Activated CD4-positive, alpha-beta T cell treated with anti-CD3 and anti-CD28 coated beads, Interleukin-2, amount 10 ng/mL, durations not matched to agents 7 days and 5 days (primary cell): ENCODE results near the gene ACTR1A. TPM values are rescaled to one million over a fixed set of nuclear protein-coding genes. Genes with fewer than 3 reads are reported as not detected.

Experiments
- CTCF ChIA-PET: fragments of 350-600 bp; sonication (Branson Sonifier 250); formaldehyde crosslinking; loops from one replicate; lab custom pipeline; 2021; ENCODE audit warnings: antibody characterized with exemption; lab: Charles Lee
- POLR2A ChIA-PET: fragments of 350-600 bp; sonication (Branson Sonifier 250); formaldehyde crosslinking; loops from one replicate; lab custom pipeline; 2021; ENCODE audit warnings: antibody characterized with exemption; lab: Charles Lee
- DNase-seq: peaks from one replicate; pipeline ENCODE4 v3.0.0-alpha.2; 2020
- H3K27ac Mint-ChIP-seq: one replicate; pipeline ENCODE4 v1.8.0; 2021; ENCODE audit warnings: mild to moderate bottlenecking, moderate library complexity, mixed read lengths
- H3K27me3 Mint-ChIP-seq: one replicate; pipeline ENCODE4 v1.8.0; 2021; ENCODE audit warnings: mixed read lengths
- H3K36me3 Mint-ChIP-seq: one replicate; pipeline ENCODE4 v1.8.0; 2021; ENCODE audit warnings: low read depth, mixed read lengths
- H3K4me1 Mint-ChIP-seq: one replicate; pipeline ENCODE4 v1.8.0; 2021; ENCODE audit warnings: mixed read lengths
- H3K4me3 Mint-ChIP-seq: one replicate; pipeline ENCODE4 v1.8.0; 2021; ENCODE audit warnings: mild to moderate bottlenecking, moderate library complexity, mixed read lengths
- H3K9me3 Mint-ChIP-seq: one replicate; pipeline ENCODE4 v1.8.0; 2021; ENCODE audit warnings: mixed read lengths
- total RNA-seq, 2 experiments: library from RNA; stranded (reverse); gene quantifications; one replicate each; pipeline ENCODE4 v1.2.3, GENCODE V29; 2021

ACTR1A gene
- total RNA-seq, 2 experiments from 2014 or later: 76.1 to 84.5 TPM

GRCh38 chr10:102497545-102497944, 5.0 kb downstream of the ACTR1A start:
- CTCF ChIA-PET: interaction anchor here (0.6 to 2.0 kb wide), 5 partner anchors 18 to 178 kb away, joined by 3 to 7 read pairs (median 4); no protein-coding TSS in a partner anchor
- peaks cover 28% of the 10 kb centered on the region for H3K4me1 Mint-ChIP-seq
- DNase-seq: no peak

DNA sequence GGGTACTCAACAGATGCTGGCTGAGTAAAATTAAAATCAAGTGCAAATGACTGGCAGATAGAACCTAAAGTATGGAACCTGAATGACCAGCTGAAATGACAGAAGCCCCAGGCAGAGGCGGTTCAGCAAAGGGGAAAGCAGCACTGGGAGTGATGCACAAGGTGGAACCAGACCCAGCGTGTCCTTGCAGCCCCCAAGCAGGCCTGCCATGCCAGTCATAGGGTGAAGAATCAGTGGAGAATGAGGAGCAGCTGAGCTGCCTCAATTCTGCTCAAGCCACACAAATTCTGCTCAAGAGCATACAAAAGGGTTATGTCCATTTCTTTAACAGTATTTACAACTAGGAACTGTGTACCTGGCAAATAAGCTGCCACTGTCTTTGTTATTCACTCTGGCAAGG, 8.7 kb downstream of the ACTR1A start:
- H3K4me3 Mint-ChIP-seq: no peak overlapping the region
- no peaks in the 10 kb centered on the region for H3K27me3 Mint-ChIP-seq
- DNase-seq: no peak
- CTCF ChIA-PET: interaction anchor here (0.9 kb wide), 1 partner anchor 9 kb away, joined by 4 read pairs; no protein-coding TSS in a partner anchor
- no peaks in the 10 kb centered on the region for H3K9me3 Mint-ChIP-seq
- H3K4me1 Mint-ChIP-seq: peaks cover 14% of the 10 kb centered on the region
- no peak overlapping the region for H3K27ac Mint-ChIP-seq
- POLR2A ChIA-PET: no interaction called here
- peaks cover 13% of the 10 kb centered on the region for H3K36me3 Mint-ChIP-seq

More at GRCh38 chr10:102497545-102497944, 5.0 kb downstream of the ACTR1A start:
- Mint-ChIP-seq H3K27me3 (no peaks in the 10 kb centered on the region), H3K4me3 (no peak overlapping the region), H3K27ac (no peak overlapping the region), H3K36me3 (peaks cover 4% of the 10 kb centered on the region), H3K9me3 (no peaks in the 10 kb centered on the region)
- POLR2A ChIA-PET: no interaction called here

GRCh38 chr10:102492983-102493382, 9.5 kb downstream of the ACTR1A start:
- no peak overlapping the region for H3K4me3 Mint-ChIP-seq
- ChIA-PET POLR2A (no interaction called here), CTCF (interaction anchor here (1.3 kb wide), 1 partner anchor 20 kb away, joined by 3 read pairs; no protein-coding TSS in a partner anchor)
- no peak for DNase-seq
- H3K36me3 Mint-ChIP-seq: peaks cover 17% of the 10 kb centered on the region
- H3K9me3 Mint-ChIP-seq: no peaks in the 10 kb centered on the region
- no peaks in the 10 kb centered on the region for H3K27me3 Mint-ChIP-seq
- H3K27ac Mint-ChIP-seq: peak overlapping the region; percentile 57
- H3K4me1 Mint-ChIP-seq: peaks cover 11% of the 10 kb centered on the region

DNA sequence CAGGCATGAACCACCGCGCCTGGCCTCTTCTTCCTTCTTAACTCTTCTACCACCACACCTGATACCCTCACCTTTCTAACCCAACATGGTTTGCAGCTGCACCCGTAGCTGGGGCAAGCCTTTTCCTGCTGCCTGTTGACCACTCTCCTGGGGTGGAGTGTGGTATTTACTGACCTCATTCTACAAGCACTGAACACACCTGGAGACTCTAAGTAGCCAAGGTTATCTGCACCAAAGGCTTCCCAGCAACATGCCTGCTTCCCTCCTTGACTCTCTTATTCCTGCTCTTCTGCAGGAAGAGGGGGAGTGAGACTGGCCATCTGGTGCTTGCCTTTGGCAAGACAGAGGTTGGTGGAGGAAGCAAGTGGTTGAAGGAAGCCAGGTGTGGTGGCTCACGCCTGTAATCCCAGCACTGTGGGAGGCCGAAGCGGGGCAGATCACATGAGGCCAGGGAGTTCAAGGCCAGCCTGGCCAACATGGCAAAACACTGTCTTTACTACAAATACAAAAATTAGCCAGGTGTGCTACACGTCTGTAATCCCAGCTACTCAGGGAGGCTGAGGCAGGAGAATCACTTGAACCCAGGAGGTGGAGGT, 10.1 kb downstream of the ACTR1A start:
- no peak overlapping the region for H3K4me3 Mint-ChIP-seq
- H3K9me3 Mint-ChIP-seq: no peaks in the 10 kb centered on the region
- peak overlapping the region; percentile 57 for H3K27ac Mint-ChIP-seq
- DNase-seq: no peak
- H3K4me1 Mint-ChIP-seq: peaks cover 11% of the 10 kb centered on the region
- ChIA-PET CTCF (interaction anchor here (0.6 to 1.3 kb wide), 2 partner anchors 21 to 207 kb away, joined by 3 read pairs; no protein-coding TSS in a partner anchor), POLR2A (no interaction called here)
- H3K27me3 Mint-ChIP-seq: no peaks in the 10 kb centered on the region
- peaks cover 20% of the 10 kb centered on the region for H3K36me3 Mint-ChIP-seq

GRCh38 chr10:102491136-102491535, 11.4 kb downstream of the ACTR1A start:
- H3K27ac Mint-ChIP-seq: no peak overlapping the region
- H3K9me3 Mint-ChIP-seq: no peaks in the 10 kb centered on the region
- H3K36me3 Mint-ChIP-seq: peaks cover 23% of the 10 kb centered on the region
- no peak overlapping the region for H3K4me3 Mint-ChIP-seq
- ChIA-PET CTCF (interaction anchor here (1.9 kb wide), 1 partner anchor 12 kb away, joined by 4 read pairs; no protein-coding TSS in a partner anchor), POLR2A (no interaction called here)
- H3K4me1 Mint-ChIP-seq: peaks cover 9% of the 10 kb centered on the region
- H3K27me3 Mint-ChIP-seq: no peaks in the 10 kb centered on the region
- DNase-seq: no peak

- no peak for DNase-seq
- Mint-ChIP-seq H3K27ac (no peak overlapping the region), H3K9me3 (no peaks in the 10 kb centered on the region), H3K4me1 (no peaks in the 10 kb centered on the region), H3K4me3 (no peak overlapping the region), H3K27me3 (no peaks in the 10 kb centered on the region), H3K36me3 (peaks cover 53% of the 10 kb centered on the region)
- POLR2A ChIA-PET: no interaction called here
- CTCF ChIA-PET: interaction anchor here (0.7 to 1.1 kb wide), 3 partner anchors 16 to 88 kb away, joined by 3 read pairs; partner anchors contain the start of gene ACTR1A
These were observed 17.3 kb downstream of the ACTR1A start for GRCh38 chr10:102485093-102485784.

GRCh38 chr10:102484021-102484420, 18.5 kb downstream of the ACTR1A start:
- H3K27ac Mint-ChIP-seq: no peak overlapping the region
- ChIA-PET CTCF (interaction anchor here (1.3 kb wide), 1 partner anchor 17 kb away, joined by 3 read pairs; no protein-coding TSS in a partner anchor), POLR2A (no interaction called here)
- no peaks in the 10 kb centered on the region for H3K27me3 Mint-ChIP-seq
- no peaks in the 10 kb centered on the region for H3K9me3 Mint-ChIP-seq
- DNase-seq: no peak
- H3K4me3 Mint-ChIP-seq: no peak overlapping the region
- peaks cover 2% of the 10 kb centered on the region for H3K4me1 Mint-ChIP-seq
- peaks cover 57% of the 10 kb centered on the region for H3K36me3 Mint-ChIP-seq

- H3K27ac Mint-ChIP-seq: peak overlapping the region; percentile 46
- ChIA-PET POLR2A (no interaction called here), CTCF (interaction anchor here (1.2 to 3.6 kb wide), 9 partner anchors 20 to 214 kb away, joined by 3 to 13 read pairs (median 5); partner anchors contain the start of genes ACTR1A and SUFU)
- H3K4me1 Mint-ChIP-seq: peaks cover 10% of the 10 kb centered on the region
- H3K4me3 Mint-ChIP-seq: no peak overlapping the region
- H3K9me3 Mint-ChIP-seq: no peaks in the 10 kb centered on the region
- H3K27me3 Mint-ChIP-seq: no peaks in the 10 kb centered on the region
- no peak for DNase-seq
- H3K36me3 Mint-ChIP-seq: peaks cover 45% of the 10 kb centered on the region
These were observed 22.1 kb downstream of the ACTR1A start for GRCh38 chr10:102480396-102480795.

GRCh38 chr10:102479651-102480050, 22.9 kb downstream of the ACTR1A start:
- POLR2A ChIA-PET: no interaction called here
- peaks cover 10% of the 10 kb centered on the region for H3K4me1 Mint-ChIP-seq
- no peaks in the 10 kb centered on the region for H3K27me3 Mint-ChIP-seq
- H3K36me3 Mint-ChIP-seq: peaks cover 45% of the 10 kb centered on the region
- H3K9me3 Mint-ChIP-seq: no peaks in the 10 kb centered on the region
- H3K4me3 Mint-ChIP-seq: no peak overlapping the region
- CTCF ChIA-PET: interaction anchor here (0.6 to 3.6 kb wide), 21 partner anchors 12 to 258 kb away, joined by 3 to 15 read pairs (median 4); partner anchors contain the start of genes ACTR1A, C10orf95, ELOVL3 and SUFU
- no peak for DNase-seq
- no peak overlapping the region for H3K27ac Mint-ChIP-seq

- peaks cover 24% of the 10 kb centered on the region for H3K4me1 Mint-ChIP-seq
- H3K4me3 Mint-ChIP-seq: no peak overlapping the region
- H3K36me3 Mint-ChIP-seq: peaks cover 30% of the 10 kb centered on the region
- peak overlapping the region; percentile 69 for H3K27ac Mint-ChIP-seq
- H3K9me3 Mint-ChIP-seq: no peaks in the 10 kb centered on the region
- ChIA-PET CTCF (interaction anchor here (0.9 to 1.1 kb wide), 3 partner anchors 25 to 247 kb away, joined by 3 to 6 read pairs (median 4); no protein-coding TSS in a partner anchor), POLR2A (no interaction called here)
- no peak for DNase-seq
- no peaks in the 10 kb centered on the region for H3K27me3 Mint-ChIP-seq
These were observed 25.9 kb downstream of the ACTR1A start for GRCh38 chr10:102476466-102477141.

GRCh38 chr10:102475451-102476040, 27.0 kb downstream of the ACTR1A start:
- DNase-seq: no peak

More at GRCh38 chr10:102475451-102476040, 27.0 kb downstream of the ACTR1A start:
- H3K27ac Mint-ChIP-seq: no peak overlapping the region
- peaks cover 23% of the 10 kb centered on the region for H3K36me3 Mint-ChIP-seq
- H3K4me3 Mint-ChIP-seq: no peak overlapping the region
- H3K4me1 Mint-ChIP-seq: peaks cover 24% of the 10 kb centered on the region
- POLR2A ChIA-PET: no interaction called here
- H3K9me3 Mint-ChIP-seq: no peaks in the 10 kb centered on the region
- CTCF ChIA-PET: interaction anchor here (0.9 to 1.1 kb wide), 3 partner anchors 26 to 246 kb away, joined by 3 to 6 read pairs (median 4); no protein-coding TSS in a partner anchor
- no peaks in the 10 kb centered on the region for H3K27me3 Mint-ChIP-seq
